Right kidney (tissue), 9 donors: Measurements from ENCODE around the gene ABHD12.
"Not testable (repeated sequence)": the region's sequence is repeated elsewhere in the genome, so short reads cannot be mapped to it uniquely, and the experiment has no call there.

ENCODE experiments used
- DNase-seq: peaks from one replicate; pipeline ENCODE4 v3.0.0-alpha.2; 2016
- long read RNA-seq, 8 donors: transcript quantifications; one replicate each; lab custom pipeline, GENCODE V29; 2026

The ABHD12 gene
- long read RNA-seq, donor 1, transcript ABHD12-201 (13 exons, 2,117 nt): major isoform, 11 of 15 reads
- long read RNA-seq, donor 1, partial matches to known transcripts: 0 of 15 reads
- long read RNA-seq, donor 1, other reads (novel, unspliced or antisense): 0 of 15 reads
- long read RNA-seq, donor 2, partial matches to known transcripts: 13 of 24 reads
- long read RNA-seq, donor 2, other reads (novel, unspliced or antisense): 6 of 24 reads
- long read RNA-seq, donor 3, transcript ABHD12-201 (13 exons, 2,117 nt): major isoform, 8 of 18 reads
- long read RNA-seq, donor 3, partial matches to known transcripts: 10 of 18 reads
- long read RNA-seq, donor 3, other reads (novel, unspliced or antisense): 0 of 18 reads
- long read RNA-seq, donor 4, transcript ABHD12-201 (13 exons, 2,117 nt): major isoform, 11 of 34 reads
- long read RNA-seq, donor 4, partial matches to known transcripts: 15 of 34 reads
- long read RNA-seq, donor 4, other reads (novel, unspliced or antisense): 7 of 34 reads
- long read RNA-seq, donor 5, transcript ABHD12-201 (13 exons, 2,117 nt): major isoform, 12 of 15 reads
- long read RNA-seq, donor 5, partial matches to known transcripts: 0 of 15 reads
- long read RNA-seq, donor 5, other reads (novel, unspliced or antisense): 0 of 15 reads
- long read RNA-seq, donor 6, transcript ABHD12-201 (13 exons, 2,117 nt): major isoform, 6 of 14 reads
- long read RNA-seq, donor 6, partial matches to known transcripts: 6 of 14 reads
- long read RNA-seq, donor 6, other reads (novel, unspliced or antisense): 0 of 14 reads
- long read RNA-seq, donor 7, transcript ABHD12-201 (13 exons, 2,117 nt): major isoform, 12 of 14 reads
- long read RNA-seq, donor 7, partial matches to known transcripts: 0 of 14 reads
- long read RNA-seq, donor 7, other reads (novel, unspliced or antisense): 0 of 14 reads
- long read RNA-seq, donor 8, transcript ABHD12-201 (13 exons, 2,117 nt): major isoform, 5 of 15 reads
- long read RNA-seq, donor 8, partial matches to known transcripts: 9 of 15 reads
- long read RNA-seq, donor 8, other reads (novel, unspliced or antisense): 0 of 15 reads

- DNase-seq: peak; percentile 84
Measured at GRCh38 chr20:25390538-25391528, at the start of gene ABHD12. ABHD12 (minus strand) TSS chr20:25390835; CDS start chr20:25390703, 132 bp downstream.

GRCh38 chr20:25439328-25439727 is 48.7 kb upstream of the ABHD12 start:
- no peak for DNase-seq

GRCh38 chr20:25437153-25437581 is 46.5 kb upstream of the ABHD12 start:
- no peak for DNase-seq

GRCh38 chr20:25424536-25424935 is 33.9 kb upstream of the ABHD12 start:
- no peak for DNase-seq

- DNase-seq: no peak
Measured at GRCh38 chr20:25422032-25422431, 31.4 kb upstream of the ABHD12 start.

GRCh38 chr20:25421102-25421501 is 30.5 kb upstream of the ABHD12 start:
- DNase-seq: no peak

GRCh38 chr20:25418776-25419175 is 28.1 kb upstream of the ABHD12 start:
- no peak for DNase-seq

- no peak for DNase-seq
Measured at GRCh38 chr20:25408890-25409289, 18.3 kb upstream of the ABHD12 start.

- no peak for DNase-seq
Measured at GRCh38 chr20:25408170-25408547, 17.5 kb upstream of the ABHD12 start.

- peak; percentile 89 for DNase-seq
Measured at GRCh38 chr20:25407311-25408169, 16.9 kb upstream of the ABHD12 start, which contains the start of gene GINS1. GINS1 (plus strand) TSS chr20:25407673; CDS start chr20:25407821, 148 bp downstream.

- DNase-seq: no peak
Measured at GRCh38 chr20:25402583-25402982, 11.9 kb upstream of the ABHD12 start.

- not testable (repeated sequence) for DNase-seq
Measured at GRCh38 chr20:25400291-25400732, 9.7 kb upstream of the ABHD12 start.

- peak; percentile 36 for DNase-seq
Measured at GRCh38 chr20:25399037-25399430, 8.4 kb upstream of the ABHD12 start.

GRCh38 chr20:25398376-25399036 is 7.9 kb upstream of the ABHD12 start:
- no peak for DNase-seq

GRCh38 chr20:25397821-25398220 is 7.2 kb upstream of the ABHD12 start:
- DNase-seq: no peak

GRCh38 chr20:25397096-25397495 is 6.5 kb upstream of the ABHD12 start:
- no peak for DNase-seq

GRCh38 chr20:25394996-25395395 is 4.4 kb upstream of the ABHD12 start:
- DNase-seq: no peak

GRCh38 chr20:25394276-25394675 is 3.6 kb upstream of the ABHD12 start:
- no peak for DNase-seq

GRCh38 chr20:25389858-25390537 is 637 bp downstream of the ABHD12 start:
- peak; percentile 86 for DNase-seq
